MM.1S (cell line): ENCODE measurements around the gene AKAP1.

Experiments used
- DNase-seq: peaks from one replicate; pipeline ENCODE4 v3.0.0-alpha.2; 2015
- H2AFZ ChIP-seq: fragments of 300-600 bp; sonication (generic); 2 replicates; pipeline ENCODE4 v1.6.0; 2016; ENCODE audit warnings: antibody characterized with exemption, low read length
- H3F3A ChIP-seq: fragments of 300-600 bp; sonication (generic); 2 replicates; pipeline ENCODE4 v1.6.1; 2016; ENCODE audit warnings: mild to moderate bottlenecking, antibody characterized with exemption, low read length, moderate library complexity, mixed read lengths; ENCODE audit not compliant: insufficient read depth
- H3K27ac ChIP-seq: fragments of 300-600 bp; sonication (generic); 2 replicates; pipeline ENCODE4 v1.5.1; 2016; ENCODE audit warnings: mild to moderate bottlenecking, low read length
- H3K27me3 ChIP-seq: fragments of 300-600 bp; sonication (generic); replicated peaks from 2 replicates; pipeline ENCODE4 v1.6.0; 2016; ENCODE audit warnings: low read length; ENCODE audit not compliant: insufficient read depth
- H3K36me3 ChIP-seq: fragments of 300-600 bp; sonication (generic); replicated peaks from 2 replicates; pipeline ENCODE4 v1.6.1; 2016; ENCODE audit warnings: mild to moderate bottlenecking, low read length, mixed read lengths; ENCODE audit not compliant: insufficient read depth
- H3K4me1 ChIP-seq: fragments of 300-600 bp; sonication (generic); 2 replicates; pipeline ENCODE4 v1.6.1; 2016; ENCODE audit warnings: low read length, mixed read lengths
- H3K4me2 ChIP-seq: fragments of 300-600 bp; sonication (generic); 2 replicates; pipeline ENCODE4 v1.6.0; 2016; ENCODE audit warnings: low read depth, low read length
- H3K4me3 ChIP-seq: fragments of 300-600 bp; sonication (generic); 2 replicates; pipeline ENCODE4 v1.5.1; 2016; ENCODE audit warnings: low read length, mixed read lengths
- H3K79me2 ChIP-seq: fragments of 300-600 bp; sonication (generic); 2 replicates; pipeline ENCODE4 v1.6.1; 2016; ENCODE audit warnings: mixed run types, low read length, mixed read lengths
- H3K9ac ChIP-seq: fragments of 300-600 bp; sonication (generic); 2 replicates; pipeline ENCODE4 v1.6.1; 2016; ENCODE audit warnings: low read length, mixed read lengths
- H3K9me2 ChIP-seq: fragments of 300-600 bp; sonication (generic); replicated peaks from 2 replicates; pipeline ENCODE4 v1.6.1; 2016; ENCODE audit warnings: mild to moderate bottlenecking, low read length, mixed read lengths; ENCODE audit not compliant: insufficient read depth
- H3K9me3 ChIP-seq: fragments of 300-600 bp; sonication (generic); replicated peaks from 2 replicates; pipeline ENCODE4 v1.6.1; 2016; ENCODE audit warnings: mild to moderate bottlenecking, low read length, mixed read lengths; ENCODE audit not compliant: insufficient read depth
- H4K20me1 ChIP-seq: fragments of 300-600 bp; sonication (generic); 2 replicates; pipeline ENCODE4 v1.6.1; 2016; ENCODE audit warnings: mild to moderate bottlenecking, low read length, moderate library complexity, mixed read lengths; ENCODE audit not compliant: insufficient read depth
- EZH2 ChIP-seq: fragments of 300-600 bp; sonication (generic); optimal IDR thresholded peaks from 2 replicates; pipeline ENCODE3; 2017; ENCODE audit warnings: low read depth, mild to moderate bottlenecking, antibody characterized with exemption, low read length, mixed read lengths
- EZH2phosphoT487 ChIP-seq: fragments of 300-600 bp; sonication (generic); IDR thresholded peaks from 2 replicates; pipeline ENCODE4 v1.6.1; 2018; ENCODE audit warnings: antibody characterized with exemption, low read length
- TF ChIP-seq, protein P1 (sequence below): fragments of 300-600 bp; sonication (generic); IDR thresholded peaks from 2 replicates; pipeline ENCODE4 v1.5.1; 2016; ENCODE audit warnings: antibody characterized with exemption, low read length, mixed read lengths

Gene AKAP1

DNA sequence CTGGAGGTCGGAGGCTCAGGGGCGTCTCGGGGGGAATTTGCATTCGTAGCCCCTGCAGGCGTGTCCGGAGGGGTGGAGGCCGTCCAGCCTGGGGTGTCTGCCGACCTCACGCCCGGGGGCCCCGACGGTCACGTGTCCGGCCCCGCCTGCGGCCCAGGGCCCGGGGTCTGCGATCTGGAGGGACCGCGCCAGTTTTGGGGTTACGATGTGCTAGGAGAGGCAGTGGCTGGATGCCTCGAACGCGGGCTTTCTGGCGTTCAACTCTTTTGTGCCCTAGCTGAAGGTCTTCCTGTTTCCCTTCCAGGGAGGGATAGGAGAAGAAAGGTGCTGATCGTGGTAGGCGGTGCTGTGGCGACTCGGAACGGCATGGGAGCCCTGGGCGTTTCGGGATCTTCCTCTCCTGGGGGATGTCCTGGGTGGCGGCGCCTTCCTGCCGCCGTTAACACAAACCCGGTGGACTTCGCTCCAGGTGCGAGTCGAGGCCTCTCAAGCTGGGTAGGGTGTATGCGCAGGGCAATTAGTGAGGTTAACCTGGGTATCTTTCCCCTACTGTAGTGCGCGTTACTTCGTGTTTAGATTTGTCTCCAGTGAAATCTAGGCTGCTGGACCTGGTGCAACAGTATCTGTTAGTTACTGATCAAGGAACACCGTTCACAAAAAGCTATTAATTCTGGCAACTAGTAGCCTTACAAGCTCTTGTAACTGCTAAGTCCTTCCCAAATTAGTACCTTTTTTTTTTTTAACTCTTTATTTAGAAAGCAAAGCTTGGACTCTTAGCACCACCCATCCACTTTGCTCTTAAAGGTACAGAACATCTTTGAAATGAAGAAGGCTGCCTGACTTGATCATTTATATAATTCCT, 1.3 kb downstream of the AKAP1 start:
- Histone ChIP-seq H3K4me2 (peak overlapping the region; percentile 79), H2AFZ (peak overlapping the region; percentile 69), H3K36me3 (no peaks in the 10 kb centered on the region), H3K9ac (peak overlapping the region; percentile 75), H3K9me3 (no peaks in the 10 kb centered on the region), H3K79me2 (peaks cover 60% of the 10 kb centered on the region), H3K4me1 (peaks cover 27% of the 10 kb centered on the region), H4K20me1 (peaks cover 34% of the 10 kb centered on the region; the same call in 1 of the 2 replicates), H3K27me3 (no peaks in the 10 kb centered on the region), H3F3A (peaks cover 16% of the 10 kb centered on the region; the same call in 1 of the 2 replicates), H3K27ac (peak overlapping the region; percentile 42; the same call in 1 of the 2 replicates), H3K4me3 (peak overlapping the region; percentile 83), H3K9me2 (no peaks in the 10 kb centered on the region)
- TF ChIP-seq, protein P1, sequence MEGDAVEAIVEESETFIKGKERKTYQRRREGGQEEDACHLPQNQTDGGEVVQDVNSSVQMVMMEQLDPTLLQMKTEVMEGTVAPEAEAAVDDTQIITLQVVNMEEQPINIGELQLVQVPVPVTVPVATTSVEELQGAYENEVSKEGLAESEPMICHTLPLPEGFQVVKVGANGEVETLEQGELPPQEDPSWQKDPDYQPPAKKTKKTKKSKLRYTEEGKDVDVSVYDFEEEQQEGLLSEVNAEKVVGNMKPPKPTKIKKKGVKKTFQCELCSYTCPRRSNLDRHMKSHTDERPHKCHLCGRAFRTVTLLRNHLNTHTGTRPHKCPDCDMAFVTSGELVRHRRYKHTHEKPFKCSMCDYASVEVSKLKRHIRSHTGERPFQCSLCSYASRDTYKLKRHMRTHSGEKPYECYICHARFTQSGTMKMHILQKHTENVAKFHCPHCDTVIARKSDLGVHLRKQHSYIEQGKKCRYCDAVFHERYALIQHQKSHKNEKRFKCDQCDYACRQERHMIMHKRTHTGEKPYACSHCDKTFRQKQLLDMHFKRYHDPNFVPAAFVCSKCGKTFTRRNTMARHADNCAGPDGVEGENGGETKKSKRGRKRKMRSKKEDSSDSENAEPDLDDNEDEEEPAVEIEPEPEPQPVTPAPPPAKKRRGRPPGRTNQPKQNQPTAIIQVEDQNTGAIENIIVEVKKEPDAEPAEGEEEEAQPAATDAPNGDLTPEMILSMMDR = no peak
- no peak for TF ChIP-seq EZH2phosphoT487
- no peak for TF ChIP-seq EZH2
- DNase-seq = peak; percentile 30

GRCh38 chr17:57088298-57088697, 3.3 kb downstream of the AKAP1 start:
- Histone ChIP-seq H3K27ac (no peak overlapping the region), H3K4me1 (peaks cover 16% of the 10 kb centered on the region), H3K79me2 (peaks cover 80% of the 10 kb centered on the region)

GRCh38 chr17:57089391-57089790, 4.3 kb downstream of the AKAP1 start:
- no peak overlapping the region for H3K4me2 ChIP-seq

More at GRCh38 chr17:57088298-57088697, 3.3 kb downstream of the AKAP1 start:
- H3K4me3 ChIP-seq = no peak overlapping the region
- DNase-seq = no peak
- no peak overlapping the region for H3K9ac ChIP-seq
- H3K4me2 ChIP-seq = no peak overlapping the region
- TF ChIP-seq EZH2 = no peak
- TF ChIP-seq, protein P1 = no peak
- no peak for TF ChIP-seq EZH2phosphoT487
- no peaks in the 10 kb centered on the region for H3K9me3 ChIP-seq
- H3K36me3 ChIP-seq = no peaks in the 10 kb centered on the region
- peaks cover 8% of the 10 kb centered on the region; the same call in 1 of the 2 replicates for H3F3A ChIP-seq
- no peaks in the 10 kb centered on the region for H3K9me2 ChIP-seq
- no peaks in the 10 kb centered on the region for H3K27me3 ChIP-seq
- H2AFZ ChIP-seq = no peak overlapping the region
- H4K20me1 ChIP-seq = peaks cover 43% of the 10 kb centered on the region

More at GRCh38 chr17:57089391-57089790, 4.3 kb downstream of the AKAP1 start:
- TF ChIP-seq, protein P1 = no peak
- TF ChIP-seq EZH2 = no peak
- no peak for TF ChIP-seq EZH2phosphoT487
- H3K36me3 ChIP-seq = no peaks in the 10 kb centered on the region
- DNase-seq = no peak
- no peaks in the 10 kb centered on the region for H3K27me3 ChIP-seq
- no peaks in the 10 kb centered on the region for H3K9me2 ChIP-seq
- peaks cover 8% of the 10 kb centered on the region; the same call in 1 of the 2 replicates for H3F3A ChIP-seq
- H3K79me2 ChIP-seq = peaks cover 91% of the 10 kb centered on the region
- no peaks in the 10 kb centered on the region for H3K9me3 ChIP-seq
- H3K9ac ChIP-seq = no peak overlapping the region
- peaks cover 16% of the 10 kb centered on the region for H3K4me1 ChIP-seq
- no peak overlapping the region for H2AFZ ChIP-seq
- H3K27ac ChIP-seq = no peak overlapping the region
- peaks cover 50% of the 10 kb centered on the region for H4K20me1 ChIP-seq
- H3K4me3 ChIP-seq = no peak overlapping the region
